LNCaP clone FGC (cell line): Measurements from ENCODE around the gene GRB14.

Experiments
- DNase-seq: peaks from one replicate; pipeline ENCODE4 v3.0.0-alpha.2; 2011; ENCODE audit warnings: low read depth
- H3K4me3 ChIP-seq: 2 replicates; pipeline ENCODE4 v1.5.1; 2011; ENCODE audit warnings: mild to moderate bottlenecking, low read depth, low read length, control low read depth
- CTCF ChIP-seq: IDR thresholded peaks from 2 replicates; pipeline ENCODE4 v1.5.1; 2012; ENCODE audit warnings: mild to moderate bottlenecking; ENCODE audit not compliant: control insufficient read depth, insufficient read depth; ENCODE audit errors: extremely low read depth

GRB14 gene

GRCh38 chr2:164661349-164661748 is 40.1 kb upstream of the GRB14 start:
- no peak for TF ChIP-seq CTCF
- DNase-seq, result no peak
- H3K4me3 ChIP-seq, result no peak overlapping the region

- TF ChIP-seq CTCF, result no peak
- DNase-seq, result no peak
- H3K4me3 ChIP-seq, result no peak overlapping the region
Measured at GRCh38 chr2:164657129-164657528, 35.8 kb upstream of the GRB14 start.

GRCh38 chr2:164655750-164656149 is 34.5 kb upstream of the GRB14 start:
- no peak overlapping the region for H3K4me3 ChIP-seq
- no peak for DNase-seq
- TF ChIP-seq CTCF, result no peak

- no peak for TF ChIP-seq CTCF
- no peak for DNase-seq
- H3K4me3 ChIP-seq, result no peak overlapping the region
Measured at GRCh38 chr2:164655336-164655735, 34.1 kb upstream of the GRB14 start.

GRCh38 chr2:164651361-164651760 is 30.1 kb upstream of the GRB14 start:
- no peak for TF ChIP-seq CTCF
- no peak overlapping the region for H3K4me3 ChIP-seq
- no peak for DNase-seq

- H3K4me3 ChIP-seq, result no peak overlapping the region
- no peak for DNase-seq
- no peak for TF ChIP-seq CTCF
Measured at GRCh38 chr2:164644036-164644700, 22.9 kb upstream of the GRB14 start.

- no peak for DNase-seq
- TF ChIP-seq CTCF, result no peak
- H3K4me3 ChIP-seq, result no peak overlapping the region
Measured at GRCh38 chr2:164642946-164643555, 21.8 kb upstream of the GRB14 start.
